GM23338 (cell line): ENCODE data around the gene LRCH3. TPM values are rescaled to one million over a fixed set of nuclear protein-coding genes. Genes with fewer than 3 reads are reported as not detected.

Experiments used
- ATAC-seq: fragments of 200-7000 bp; cut with Tn5 transposase; 3 replicates; pipeline ENCODE4 v1.9.1; 2020
- DNase-seq: peaks from one replicate; pipeline ENCODE4 v3.0.0-alpha.2; 2015; ENCODE audit warnings: low spot score
- H2AFZ ChIP-seq: fragments of 200-600 bp; sonication (generic); 2 replicates; pipeline ENCODE4 v1.8.0; 2016; ENCODE audit warnings: antibody characterized with exemption, mild to moderate bottlenecking, moderate library complexity
- H3F3A ChIP-seq: fragments of 200-600 bp; sonication (generic); replicated peaks from 2 replicates; pipeline ENCODE4 v1.8.0; 2017; ENCODE audit warnings: antibody characterized with exemption, mixed run types, low read depth
- H3K27ac ChIP-seq: fragments of 200-600 bp; sonication (generic); 2 replicates; pipeline ENCODE4 v1.6.1; 2016; ENCODE audit warnings: low read depth
- H3K27me3 ChIP-seq: fragments of 200-600 bp; sonication (generic); 2 replicates; pipeline ENCODE4 v1.8.0; 2016; ENCODE audit warnings: mild to moderate bottlenecking, mixed run types, moderate library complexity; ENCODE audit not compliant: insufficient read depth
- H3K36me3 ChIP-seq: fragments of 200-600 bp; sonication (generic); 2 replicates; pipeline ENCODE4 v1.8.0; 2016; ENCODE audit warnings: mild to moderate bottlenecking; ENCODE audit not compliant: insufficient read depth
- H3K4me1 ChIP-seq: fragments of 200-600 bp; sonication (generic); 2 replicates; pipeline ENCODE4 v1.8.0; 2016; ENCODE audit warnings: mild to moderate bottlenecking, moderate library complexity; ENCODE audit not compliant: insufficient read depth
- H3K4me2 ChIP-seq: fragments of 200-600 bp; sonication (generic); 2 replicates; pipeline ENCODE4 v1.7.1; 2017; ENCODE audit warnings: mixed run types
- H3K4me3 ChIP-seq: fragments of 200-600 bp; sonication (generic); 2 replicates; pipeline ENCODE4 v1.6.1; 2016; ENCODE audit warnings: mixed run types
- H3K79me2 ChIP-seq: fragments of 200-600 bp; sonication (generic); replicated peaks from 2 replicates; pipeline ENCODE4 v1.8.0; 2017; ENCODE audit warnings: mild to moderate bottlenecking; ENCODE audit not compliant: insufficient read depth
- H3K9me2 ChIP-seq: fragments of 200-600 bp; sonication (generic); 2 replicates; pipeline ENCODE4 v1.8.0; 2017; ENCODE audit not compliant: insufficient read depth
- H4K20me1 ChIP-seq: fragments of 200-600 bp; sonication (generic); replicated peaks from 2 replicates; pipeline ENCODE4 v1.8.0; 2017; ENCODE audit warnings: mild to moderate bottlenecking; ENCODE audit not compliant: insufficient read depth
- H3K27ac Mint-ChIP-seq: 2 replicates; pipeline ENCODE4 v1.8.0; 2020; ENCODE audit warnings: inconsistent platforms, mild to moderate bottlenecking, moderate library complexity, mixed read lengths
- H3K27me3 Mint-ChIP-seq: 3 replicates; pipeline ENCODE4 v1.8.0; 2022; ENCODE audit warnings: low read depth, mild to moderate bottlenecking, moderate library complexity, mixed read lengths, inconsistent platforms; ENCODE audit not compliant: insufficient read depth, poor library complexity
- H3K36me3 Mint-ChIP-seq: 3 replicates; pipeline ENCODE4 v1.8.0; 2021; ENCODE audit warnings: low read depth, mild to moderate bottlenecking, inconsistent platforms, moderate library complexity, mixed read lengths
- H3K4me1 Mint-ChIP-seq: 3 replicates; pipeline ENCODE4 v1.8.0; 2020; ENCODE audit warnings: mild to moderate bottlenecking, inconsistent platforms, mixed read lengths
- H3K4me3 Mint-ChIP-seq: 3 replicates; pipeline ENCODE4 v1.8.0; 2021; ENCODE audit warnings: moderate library complexity, mild to moderate bottlenecking, inconsistent platforms, mixed read lengths
- H3K9me3 Mint-ChIP-seq: 3 replicates; pipeline ENCODE4 v1.8.0; 2020; ENCODE audit warnings: moderate library complexity, mild to moderate bottlenecking, inconsistent platforms, mixed read lengths
- CTCF ChIP-seq, 2 experiments: fragments of 200-600 bp in 1 of 2; sonication (generic) in 1 of 2; conservative IDR thresholded peaks; 2 replicates each; pipeline versions ENCODE4 v1.5.1 to v1.6.1; 2016 to 2017; ENCODE audit warnings: antibody characterized with exemption in 2 of 2, low read depth in 2 of 2, mild to moderate bottlenecking in 2 of 2, moderate library complexity in 1 of 2
- ETS1 ChIP-seq: IDR thresholded peaks from 2 replicates; pipeline ENCODE4 v1.6.1; 2016; ENCODE audit warnings: antibody characterized with exemption
- EZH2 ChIP-seq: fragments of 200-600 bp; sonication (generic); IDR thresholded peaks from one replicate; pipeline ENCODE4 v1.8.0; 2017; ENCODE audit warnings: antibody characterized with exemption, mild to moderate bottlenecking, low read depth; ENCODE audit not compliant: unreplicated experiment
- EZH2phosphoT487 ChIP-seq: fragments of 200-600 bp; sonication (generic); IDR thresholded peaks from one replicate; pipeline ENCODE4 v1.8.1; 2018; ENCODE audit warnings: antibody characterized with exemption; ENCODE audit not compliant: unreplicated experiment
- JUNB ChIP-seq: IDR thresholded peaks from one replicate; pipeline ENCODE4 v1.6.1; 2016; ENCODE audit warnings: antibody characterized with exemption; ENCODE audit not compliant: unreplicated experiment
- NANOG ChIP-seq: IDR thresholded peaks from 2 replicates; pipeline ENCODE4 v1.6.1; 2016; ENCODE audit warnings: antibody characterized with exemption, borderline replicate concordance
- POLR2AphosphoS5 ChIP-seq: IDR thresholded peaks from 2 replicates; pipeline ENCODE4 v1.6.1; 2016; ENCODE audit warnings: antibody characterized with exemption, low read depth
- STAT1 ChIP-seq: IDR thresholded peaks from one replicate; pipeline ENCODE4 v1.6.1; 2016; ENCODE audit warnings: antibody characterized with exemption; ENCODE audit not compliant: unreplicated experiment
- ZNF114 ChIP-seq: fragments of 250-450 bp; sonication (Bioruptor Pico); IDR thresholded peaks from 2 replicates; pipeline ENCODE4 v1.5.0; 2020; ENCODE audit warnings: mild to moderate bottlenecking, moderate library complexity
- long read RNA-seq: library from polyadenylated mRNA; unstranded; transcript quantifications from one replicate; pipeline ENCODE4 v2.0.0, GENCODE V29; 2020; ENCODE audit not compliant: unreplicated experiment
- polyA plus RNA-seq: library from polyadenylated mRNA; unstranded; fragments of >200 nt; fragmentation: Nextera tagmentation; extraction: Ambion mirVana; gene quantifications from 2 replicates; pipeline ENCODE4 v1.2.1, GENCODE V29; 2016
- total RNA-seq: library from RNA; depleted of rRNA; stranded (reverse); fragments of >200 nt; shearing (Covaris generic); gene quantifications from 2 replicates; pipeline ENCODE4 v1.2.3, GENCODE V29; 2014; rRNA removed
- TF ChIP-seq, protein P1 (sequence below): IDR thresholded peaks from one replicate; pipeline ENCODE4 v1.6.1; 2018; ENCODE audit warnings: antibody characterized with exemption; ENCODE audit not compliant: unreplicated experiment

Gene LRCH3
- total RNA-seq (60.0 and 66.8 TPM in 2 replicates), polyA plus RNA-seq (17.1 and 22.9 TPM in 2 replicates)
- long read RNA-seq, partial matches to known transcripts, result 8 of 10 reads
- long read RNA-seq, other reads (novel, unspliced or antisense), result 2 of 10 reads

- Histone ChIP-seq H2AFZ (peak within 1 kb of the TSS; percentile 98), H3K27ac (peak within 1 kb of the TSS; percentile 93; the same call in 1 of the 2 replicates), H3K4me3 (peak within 1 kb of the TSS; percentile 92), H3K4me2 (peak within 1 kb of the TSS; percentile 97), H3K4me1 (no peaks in the 10 kb centered on the region), H3K36me3 (no peaks in the 10 kb centered on the region), H4K20me1 (peaks cover 16% of the 10 kb centered on the region), H3K27me3 (0 out of 2 replicates have a peak, but pooled peaks cover 5% of the 10 kb centered on the region), H3K9me2 (no peaks in the 10 kb centered on the region), H3K79me2 (peaks cover 48% of the 10 kb centered on the region), H3F3A (peaks cover 4% of the 10 kb centered on the region; the same call in 1 of the 2 replicates)
- H3K27ac Mint-ChIP-seq, result peak within 1 kb of the TSS; percentile 96
- H3K9me3 Mint-ChIP-seq, result no peaks in the 10 kb centered on the region
- ATAC-seq, result peak; percentile 91
- peaks cover 3% of the 10 kb centered on the region for H3K27me3 Mint-ChIP-seq
- peak; percentile 94 for DNase-seq
- peaks cover 5% of the 10 kb centered on the region; the same call in 2 of the 3 replicates for H3K4me1 Mint-ChIP-seq
- peak within 1 kb of the TSS; percentile 89 for H3K4me3 Mint-ChIP-seq
- H3K36me3 Mint-ChIP-seq, result peaks cover 3% of the 10 kb centered on the region; the same call in 1 of the 3 replicates
- TF ChIP-seq POLR2AphosphoS5 (peak; percentile 99), ZNF114 (CRISPR knock-in tag) (no peak), ETS1 (peak; percentile 67; the same call in 1 of the 2 replicates)
- TF ChIP-seq, protein P1, sequence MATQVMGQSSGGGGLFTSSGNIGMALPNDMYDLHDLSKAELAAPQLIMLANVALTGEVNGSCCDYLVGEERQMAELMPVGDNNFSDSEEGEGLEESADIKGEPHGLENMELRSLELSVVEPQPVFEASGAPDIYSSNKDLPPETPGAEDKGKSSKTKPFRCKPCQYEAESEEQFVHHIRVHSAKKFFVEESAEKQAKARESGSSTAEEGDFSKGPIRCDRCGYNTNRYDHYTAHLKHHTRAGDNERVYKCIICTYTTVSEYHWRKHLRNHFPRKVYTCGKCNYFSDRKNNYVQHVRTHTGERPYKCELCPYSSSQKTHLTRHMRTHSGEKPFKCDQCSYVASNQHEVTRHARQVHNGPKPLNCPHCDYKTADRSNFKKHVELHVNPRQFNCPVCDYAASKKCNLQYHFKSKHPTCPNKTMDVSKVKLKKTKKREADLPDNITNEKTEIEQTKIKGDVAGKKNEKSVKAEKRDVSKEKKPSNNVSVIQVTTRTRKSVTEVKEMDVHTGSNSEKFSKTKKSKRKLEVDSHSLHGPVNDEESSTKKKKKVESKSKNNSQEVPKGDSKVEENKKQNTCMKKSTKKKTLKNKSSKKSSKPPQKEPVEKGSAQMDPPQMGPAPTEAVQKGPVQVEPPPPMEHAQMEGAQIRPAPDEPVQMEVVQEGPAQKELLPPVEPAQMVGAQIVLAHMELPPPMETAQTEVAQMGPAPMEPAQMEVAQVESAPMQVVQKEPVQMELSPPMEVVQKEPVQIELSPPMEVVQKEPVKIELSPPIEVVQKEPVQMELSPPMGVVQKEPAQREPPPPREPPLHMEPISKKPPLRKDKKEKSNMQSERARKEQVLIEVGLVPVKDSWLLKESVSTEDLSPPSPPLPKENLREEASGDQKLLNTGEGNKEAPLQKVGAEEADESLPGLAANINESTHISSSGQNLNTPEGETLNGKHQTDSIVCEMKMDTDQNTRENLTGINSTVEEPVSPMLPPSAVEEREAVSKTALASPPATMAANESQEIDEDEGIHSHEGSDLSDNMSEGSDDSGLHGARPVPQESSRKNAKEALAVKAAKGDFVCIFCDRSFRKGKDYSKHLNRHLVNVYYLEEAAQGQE, result peak; percentile 15
Measured at GRCh38 chr3:197791113-197791891, at the start of gene LRCH3. TSS of gene LRCH3 (plus strand) at chr3:197791254. CDS start at chr3:197791279, 25 bp downstream.

DNA sequence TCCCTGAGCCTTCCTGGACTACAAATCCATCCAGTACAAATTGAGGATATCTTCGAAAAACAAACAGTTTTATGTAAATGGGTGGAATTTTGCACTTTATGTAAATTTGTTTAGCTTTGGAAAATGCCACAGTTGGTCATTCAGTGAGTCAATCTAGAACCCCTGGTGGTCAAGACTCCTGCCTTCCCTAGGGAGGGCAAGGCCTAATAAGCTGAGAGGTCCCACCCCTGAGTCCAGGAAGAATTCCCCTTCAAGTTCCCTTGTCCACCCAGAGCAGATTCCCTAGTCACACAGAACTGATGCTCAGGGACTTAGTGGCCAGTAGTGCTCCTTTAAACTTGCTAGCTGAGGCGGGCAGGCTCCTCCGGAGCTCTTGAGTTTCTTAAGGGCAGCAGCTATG lies 48.3 kb upstream of the LRCH3 start:
- Mint-ChIP-seq H3K27me3 (peaks cover 4% of the 10 kb centered on the region), H3K36me3 (no peaks in the 10 kb centered on the region), H3K9me3 (no peaks in the 10 kb centered on the region), H3K4me1 (peaks cover 13% of the 10 kb centered on the region), H3K27ac (no peak overlapping the region), H3K4me3 (no peak overlapping the region)
- Histone ChIP-seq H3K4me3 (no peak overlapping the region), H3K4me2 (no peak overlapping the region), H3K4me1 (peaks cover 14% of the 10 kb centered on the region), H3K27me3 (peaks cover 3% of the 10 kb centered on the region; the same call in 1 of the 2 replicates), H2AFZ (no peak overlapping the region), H3K79me2 (no peaks in the 10 kb centered on the region), H3K36me3 (no peaks in the 10 kb centered on the region), H3K9me2 (no peaks in the 10 kb centered on the region), H3K27ac (no peak overlapping the region), H4K20me1 (no peaks in the 10 kb centered on the region), H3F3A (peaks cover 5% of the 10 kb centered on the region; the same call in 1 of the 2 replicates)
- no peak; the same call in 2 of the 3 replicates for ATAC-seq
- no peak for DNase-seq
- TF ChIP-seq ZNF114 (CRISPR knock-in tag), result no peak
- no peak for TF ChIP-seq POLR2AphosphoS5
- no peak for TF ChIP-seq STAT1
- no peak for TF ChIP-seq EZH2phosphoT487
- TF ChIP-seq, protein P1, result no peak
- no peak for TF ChIP-seq CTCF (conservative IDR thresholded peaks at IDR 0.05; ENCODE audit: low read depth in 2 of 2)
- TF ChIP-seq JUNB, result no peak
- TF ChIP-seq EZH2, result no peak
- no peak for TF ChIP-seq NANOG
